Stimulated activated CD8-positive, alpha-beta memory T cell treated with anti-CD3 and anti-CD28 coated beads, Interleukin-2, amount 100 ng/mL, for 48 hours (primary cell): ENCODE results near the gene CCNY.
"Not testable (repeated sequence)": the region's sequence is repeated elsewhere in the genome, so short reads cannot be mapped to it uniquely, and the experiment has no call there.

Source experiments
- DNase-seq, 2 donors: peaks; one replicate each; pipeline ENCODE4 v3.0.0-alpha.2; 2020; ENCODE audit warnings: low read depth in 2 of 2

CCNY gene

DNA sequence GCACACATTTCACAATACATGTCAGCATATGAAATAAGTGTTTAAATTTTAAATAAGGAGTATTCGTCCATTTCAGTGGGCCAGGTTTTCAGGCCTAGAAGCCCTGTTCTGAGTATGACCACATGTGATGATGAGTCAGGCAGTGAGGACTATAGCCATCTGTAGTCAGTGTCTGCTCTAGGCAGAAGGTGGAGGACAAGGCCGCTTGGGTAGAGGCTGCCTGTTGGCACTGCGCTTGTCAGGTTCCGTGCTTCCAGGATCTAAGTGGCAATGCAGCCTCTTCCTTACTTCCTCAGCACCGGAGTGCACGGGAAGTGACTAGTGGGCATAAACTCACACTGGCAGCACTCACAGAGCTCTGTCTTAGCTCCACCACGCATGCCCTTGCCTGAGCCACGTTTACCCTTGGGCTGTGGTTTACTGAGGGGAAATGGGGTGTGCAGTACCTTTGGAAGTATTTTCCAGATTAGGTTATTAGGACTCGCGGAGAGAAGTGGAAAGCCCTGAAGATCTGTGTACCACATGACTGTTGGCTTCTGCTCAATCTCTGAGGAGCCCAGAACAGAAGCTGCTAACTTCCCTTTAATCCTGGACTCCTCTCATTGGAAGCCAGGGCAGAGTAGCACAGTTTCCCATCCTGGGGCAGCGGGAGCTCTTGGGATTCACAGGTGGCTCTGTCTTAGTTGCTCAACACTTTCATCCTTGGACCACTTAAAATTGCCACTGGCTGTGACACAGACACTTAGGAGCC, 181.3 kb downstream of the CCNY start:
- DNase-seq = no peak

GRCh38 chr10:35518187-35518586, 181.9 kb downstream of the CCNY start:
- not testable (repeated sequence) for DNase-seq

DNA sequence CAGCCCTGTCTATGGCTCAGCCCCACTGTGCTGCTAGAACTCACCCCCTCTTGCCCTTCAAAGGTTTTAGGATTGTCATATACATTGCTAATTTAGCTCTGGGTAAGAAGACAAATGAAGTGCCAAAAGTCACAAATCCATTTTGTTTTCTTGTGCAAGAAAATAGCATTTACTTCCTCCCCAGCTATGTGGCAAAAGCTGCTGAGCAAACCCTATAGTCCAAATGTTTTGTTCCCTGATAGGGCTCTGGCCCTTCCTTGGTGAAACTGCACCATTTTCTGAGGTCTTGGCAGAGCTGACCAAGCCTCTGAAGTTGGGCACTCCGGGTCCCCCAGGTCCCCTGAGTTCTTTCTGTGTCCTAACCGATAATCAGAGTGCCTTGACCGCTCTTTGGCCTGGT, 184.7 kb downstream of the CCNY start:
- no peak for DNase-seq

DNA sequence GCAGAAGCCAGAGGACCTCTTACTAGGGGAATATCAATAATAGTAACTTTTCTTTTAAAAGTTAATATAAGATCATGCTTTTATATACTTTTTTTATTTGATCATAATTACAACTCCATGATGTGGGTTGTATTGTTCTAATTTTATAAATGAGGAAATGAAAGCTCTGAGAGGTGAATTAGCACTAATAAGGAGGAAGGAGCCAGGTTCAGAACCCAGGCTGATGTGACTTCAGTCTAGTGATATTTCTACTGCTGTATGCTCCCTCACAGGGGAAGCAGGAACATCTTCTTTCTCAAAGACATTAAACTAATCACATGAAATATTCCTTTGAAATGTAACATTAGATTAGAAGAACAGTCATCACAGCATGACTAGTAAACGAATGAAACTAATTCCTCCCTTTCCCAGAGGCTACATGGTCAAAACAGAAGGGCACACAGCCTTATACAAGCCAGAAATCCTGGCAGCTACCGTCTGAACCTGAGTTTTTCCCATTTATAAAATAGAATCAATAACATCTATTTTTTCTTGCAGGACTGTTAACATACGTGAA, 187.4 kb downstream of the CCNY start:
- DNase-seq = no peak

GRCh38 chr10:35526746-35527145, 190.4 kb downstream of the CCNY start:
- DNase-seq = no peak

- no peak for DNase-seq
Observed at GRCh38 chr10:35532141-35532540, 195.8 kb downstream of the CCNY start.

GRCh38 chr10:35533565-35533964, 197.3 kb downstream of the CCNY start:
- no peak for DNase-seq

DNA sequence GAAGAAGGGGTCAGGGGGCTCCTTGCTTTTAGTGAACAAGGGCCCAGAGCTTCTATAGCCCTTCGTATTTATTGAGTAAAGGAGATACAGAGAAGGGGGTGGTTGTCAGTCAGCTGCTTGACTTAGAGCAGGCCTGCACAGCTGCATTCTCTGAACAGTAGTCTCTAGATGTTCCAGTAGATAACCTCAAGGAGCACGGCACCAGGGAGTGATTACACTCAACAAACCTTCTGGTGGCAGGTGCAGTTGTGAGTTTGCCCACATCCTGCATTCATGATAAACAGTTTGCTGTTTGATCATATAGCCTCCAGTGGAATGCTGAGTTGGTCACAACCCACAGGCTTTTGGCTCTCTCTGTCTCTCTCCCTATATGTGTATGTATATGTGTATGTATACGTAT, 198.8 kb downstream of the CCNY start:
- DNase-seq = no peak

GRCh38 chr10:35536789-35537188, 200.5 kb downstream of the CCNY start:
- DNase-seq = no peak

GRCh38 chr10:35537925-35538324, 201.6 kb downstream of the CCNY start:
- DNase-seq = not testable (repeated sequence)

- DNase-seq = no peak
Observed at GRCh38 chr10:35540296-35541164, 204.2 kb downstream of the CCNY start.

DNA sequence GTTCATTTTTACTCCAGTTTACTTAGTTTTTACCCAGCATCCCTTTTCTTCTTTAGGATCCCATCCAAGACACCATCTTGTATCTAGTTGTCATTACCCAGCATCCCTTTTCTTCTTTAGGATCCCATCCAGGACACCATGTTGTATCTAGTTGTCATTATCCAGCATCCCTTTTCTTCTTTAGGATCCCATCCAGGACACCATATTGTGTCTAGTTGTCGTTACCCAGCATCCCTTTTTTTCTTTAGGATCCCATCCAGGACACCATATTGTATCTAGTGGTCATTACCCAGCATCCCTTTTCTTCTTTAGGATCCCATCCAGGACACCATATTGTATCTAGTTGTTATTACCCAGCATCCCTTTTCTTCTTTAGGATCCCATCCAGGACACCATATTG, 205.4 kb downstream of the CCNY start:
- DNase-seq = no peak

- DNase-seq = no peak
Observed at GRCh38 chr10:35542303-35542702, 206.0 kb downstream of the CCNY start.

- no peak for DNase-seq
Observed at GRCh38 chr10:35545079-35545657, 208.9 kb downstream of the CCNY start.

DNA sequence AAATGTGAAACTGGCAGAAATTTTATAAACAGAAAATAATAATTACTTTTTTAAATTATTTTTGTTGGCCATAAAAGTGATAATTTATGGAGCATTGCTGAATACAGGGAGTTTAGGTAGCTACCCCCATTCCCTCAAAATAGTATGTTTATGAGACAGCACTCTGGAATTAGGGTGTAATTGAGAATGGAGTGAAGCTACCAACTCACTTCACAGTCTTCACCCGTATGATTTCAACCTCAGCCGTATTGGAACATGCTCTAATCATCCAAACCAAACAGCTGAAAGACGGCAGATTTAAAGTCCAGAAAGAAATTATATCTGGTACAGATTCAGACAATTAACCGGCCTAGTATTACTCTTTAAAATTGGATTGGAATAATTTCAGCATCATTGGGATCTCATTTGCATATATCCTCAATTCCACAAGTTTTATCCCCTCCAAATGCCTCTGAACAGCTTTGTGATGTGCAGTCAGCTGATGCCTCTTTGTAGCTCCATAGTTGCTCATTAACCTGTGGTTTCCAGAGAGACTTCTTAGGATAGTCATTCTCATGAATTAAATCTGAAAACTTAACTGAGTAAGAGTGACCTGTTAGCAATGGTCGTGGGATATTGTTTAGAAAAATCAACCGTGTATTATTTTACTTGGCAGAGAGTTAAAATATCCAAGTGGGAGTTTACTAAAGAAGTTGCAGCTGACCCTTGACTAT, 209.7 kb downstream of the CCNY start:
- DNase-seq = no peak

DNA sequence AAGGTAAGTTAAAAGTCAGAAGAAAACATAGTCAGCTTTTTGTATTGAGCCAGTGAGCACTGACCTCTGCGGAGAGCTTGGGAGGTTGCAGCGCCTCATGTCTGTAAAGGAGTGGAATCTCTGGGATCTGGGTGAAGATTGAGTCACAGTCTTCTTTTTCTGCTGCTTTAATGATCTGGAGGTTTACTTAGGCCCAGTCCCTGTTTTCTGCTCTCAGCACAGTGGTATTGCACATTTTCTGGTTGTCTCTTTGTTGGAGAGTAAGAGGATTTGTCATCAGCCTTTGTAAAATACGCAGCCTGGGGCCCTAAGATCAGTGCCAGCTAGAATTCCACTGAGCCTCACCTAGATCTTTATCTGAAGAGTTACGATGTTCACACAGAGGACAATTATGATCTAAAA, 210.5 kb downstream of the CCNY start:
- DNase-seq = no peak

GRCh38 chr10:35552650-35553342, 216.5 kb downstream of the CCNY start:
- no peak for DNase-seq

DNA sequence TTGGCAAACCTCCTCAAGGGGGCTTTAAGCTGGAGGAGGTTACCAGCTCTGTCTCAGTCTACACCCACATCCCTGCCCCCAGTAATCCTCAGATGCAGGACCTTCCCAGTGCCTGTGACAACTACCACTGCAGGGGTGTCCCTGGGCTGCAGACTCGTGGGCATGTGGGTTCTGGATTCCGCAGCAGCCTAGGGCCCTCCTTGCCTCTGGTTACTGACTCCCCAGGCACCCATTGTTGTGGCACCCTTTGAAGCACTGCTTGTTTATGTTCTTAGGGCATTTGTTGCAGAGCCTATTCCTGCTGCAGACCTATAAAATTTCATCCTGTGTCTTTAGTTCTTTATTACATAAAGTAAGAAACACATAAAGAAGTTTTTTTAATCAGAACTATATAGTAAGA, 217.7 kb downstream of the CCNY start:
- no peak for DNase-seq

- DNase-seq = no peak
Observed at GRCh38 chr10:35554461-35555056, 218.2 kb downstream of the CCNY start.
